Calu3 (cell line): ENCODE results near the gene TRNAU1AP. TPM values are rescaled to one million over a fixed set of nuclear protein-coding genes. Genes with fewer than 3 reads are reported as not detected.
A peak's percentile ranks its signal among the peaks of the same experiment; 100 is the strongest.

ENCODE experiments used
- BruUV-seq: library from RNA; stranded (reverse); fragments of 400-500 nt; replicated peaks from 2 replicates; lab custom pipeline; 2021; lab: Mats Ljungman, UMichigan
- CTCF ChIA-PET: fragments of 300-600 bp; sonication (Branson Sonifier 250); formaldehyde crosslinking; loops from one replicate; lab custom pipeline; 2022; ENCODE audit warnings: antibody characterized with exemption; lab: Charles Lee
- DNase-seq: peaks from one replicate; pipeline ENCODE4 v3.0.0; 2022
- H3K27ac Mint-ChIP-seq: one replicate; pipeline ENCODE4 v1.8.0; 2022; ENCODE audit warnings: mixed read lengths; ENCODE audit not compliant: unreplicated experiment
- H3K27me3 Mint-ChIP-seq: one replicate; pipeline ENCODE4 v1.8.0; 2022; ENCODE audit warnings: mixed read lengths; ENCODE audit not compliant: unreplicated experiment
- H3K36me3 Mint-ChIP-seq: one replicate; pipeline ENCODE4 v1.8.0; 2022; ENCODE audit warnings: mild to moderate bottlenecking, moderate library complexity, mixed read lengths; ENCODE audit not compliant: insufficient read depth, unreplicated experiment
- H3K4me1 Mint-ChIP-seq: one replicate; pipeline ENCODE4 v1.8.0; 2022; ENCODE audit warnings: mild to moderate bottlenecking, low read depth, mixed read lengths; ENCODE audit not compliant: unreplicated experiment
- H3K4me3 Mint-ChIP-seq: one replicate; pipeline ENCODE4 v1.8.0; 2022; ENCODE audit warnings: mild to moderate bottlenecking, low read depth, moderate library complexity, mixed read lengths; ENCODE audit not compliant: unreplicated experiment
- H3K9me3 Mint-ChIP-seq: one replicate; pipeline ENCODE4 v1.8.0; 2022; ENCODE audit warnings: low read depth, mixed read lengths; ENCODE audit not compliant: unreplicated experiment
- CTCF ChIP-seq: fragments of 200-600 bp; IDR thresholded peaks from one replicate; pipeline ENCODE4 v1.8.0; 2022; ENCODE audit warnings: antibody characterized with exemption; ENCODE audit not compliant: unreplicated experiment
- intact Hi-C: fragments of 100-400 bp; cut with micrococcal nuclease; formaldehyde crosslinking; loops from one replicate; pipeline ENCODE4 v1.10.0; 2022; ENCODE audit not compliant: unreplicated experiment
- total RNA-seq: library from RNA; stranded (reverse); gene quantifications from 2 replicates; pipeline ENCODE4 v1.2.3, GENCODE V29; 2022

TRNAU1AP gene
- total RNA-seq, 1 experiment from 2014 or later = 29.9 TPM

GRCh38 chr1:28506907-28507246 lies 46.0 kb upstream of the TRNAU1AP start:
- Mint-ChIP-seq H3K9me3 (no peaks in the 10 kb centered on the region), H3K4me3 (peak overlapping the region; percentile 96), H3K27ac (peak overlapping the region; percentile 98), H3K4me1 (peaks cover 30% of the 10 kb centered on the region), H3K36me3 (peaks cover 70% of the 10 kb centered on the region), H3K27me3 (no peaks in the 10 kb centered on the region)
- intact Hi-C loops = loop anchor here (5.0 to 10.0 kb wide), 3 partner anchors 75 to 262 kb away; no protein-coding TSS in a partner anchor
- BruUV-seq = no TSS peak
- DNase-seq = no peak
- no peak for TF ChIP-seq CTCF
- CTCF ChIA-PET = no interaction called here

GRCh38 chr1:28507247-28507645 lies 45.6 kb upstream of the TRNAU1AP start:
- peak overlapping the region; percentile 96 for H3K4me3 Mint-ChIP-seq
- intact Hi-C loops = loop anchor here (5.0 to 10.0 kb wide), 3 partner anchors 75 to 262 kb away; no protein-coding TSS in a partner anchor
- H3K36me3 Mint-ChIP-seq = peaks cover 73% of the 10 kb centered on the region
- CTCF ChIA-PET = no interaction called here
- no TSS peak for BruUV-seq
- no peaks in the 10 kb centered on the region for H3K9me3 Mint-ChIP-seq
- H3K27me3 Mint-ChIP-seq = no peaks in the 10 kb centered on the region
- H3K27ac Mint-ChIP-seq = peak overlapping the region; percentile 98
- TF ChIP-seq CTCF = no peak
- DNase-seq = no peak
- peaks cover 28% of the 10 kb centered on the region for H3K4me1 Mint-ChIP-seq

- intact Hi-C loops = loop anchor here (5.0 to 10.0 kb wide), 3 partner anchors 74 to 263 kb away; no protein-coding TSS in a partner anchor
- CTCF ChIA-PET = interaction anchor here (1.0 kb wide), 1 partner anchor 95 kb away, joined by 3 read pairs; no protein-coding TSS in a partner anchor
- H3K27me3 Mint-ChIP-seq = no peaks in the 10 kb centered on the region
These were observed 45.0 kb upstream of the TRNAU1AP start for GRCh38 chr1:28507646-28508434.

GRCh38 chr1:28508435-28508754 lies 44.5 kb upstream of the TRNAU1AP start:
- CTCF ChIA-PET = interaction anchor here (1.0 kb wide), 1 partner anchor 94 kb away, joined by 3 read pairs; no protein-coding TSS in a partner anchor
- H3K27me3 Mint-ChIP-seq = no peaks in the 10 kb centered on the region
- H3K4me3 Mint-ChIP-seq = peak overlapping the region; percentile 96

More at GRCh38 chr1:28507646-28508434, 45.0 kb upstream of the TRNAU1AP start:
- H3K36me3 Mint-ChIP-seq = peaks cover 79% of the 10 kb centered on the region
- H3K9me3 Mint-ChIP-seq = no peaks in the 10 kb centered on the region
- no peak for TF ChIP-seq CTCF
- peaks cover 33% of the 10 kb centered on the region for H3K4me1 Mint-ChIP-seq
- BruUV-seq = no TSS peak
- no peak for DNase-seq
- H3K4me3 Mint-ChIP-seq = peak overlapping the region; percentile 96
- H3K27ac Mint-ChIP-seq = peak overlapping the region; percentile 98

More at GRCh38 chr1:28508435-28508754, 44.5 kb upstream of the TRNAU1AP start:
- Mint-ChIP-seq H3K4me1 (peaks cover 33% of the 10 kb centered on the region), H3K36me3 (peaks cover 85% of the 10 kb centered on the region), H3K27ac (peak overlapping the region; percentile 98), H3K9me3 (no peaks in the 10 kb centered on the region)
- no TSS peak for BruUV-seq
- no peak for TF ChIP-seq CTCF
- DNase-seq = no peak
- intact Hi-C loops = loop anchor here (5.0 to 10.0 kb wide), 3 partner anchors 74 to 264 kb away; no protein-coding TSS in a partner anchor
